ENCODE data around the gene SF3B2.
"Not testable (repeated sequence)": the region's sequence is repeated elsewhere in the genome, so short reads cannot be mapped to it uniquely, and the experiment has no call there.

Gene SF3B2

DNA sequence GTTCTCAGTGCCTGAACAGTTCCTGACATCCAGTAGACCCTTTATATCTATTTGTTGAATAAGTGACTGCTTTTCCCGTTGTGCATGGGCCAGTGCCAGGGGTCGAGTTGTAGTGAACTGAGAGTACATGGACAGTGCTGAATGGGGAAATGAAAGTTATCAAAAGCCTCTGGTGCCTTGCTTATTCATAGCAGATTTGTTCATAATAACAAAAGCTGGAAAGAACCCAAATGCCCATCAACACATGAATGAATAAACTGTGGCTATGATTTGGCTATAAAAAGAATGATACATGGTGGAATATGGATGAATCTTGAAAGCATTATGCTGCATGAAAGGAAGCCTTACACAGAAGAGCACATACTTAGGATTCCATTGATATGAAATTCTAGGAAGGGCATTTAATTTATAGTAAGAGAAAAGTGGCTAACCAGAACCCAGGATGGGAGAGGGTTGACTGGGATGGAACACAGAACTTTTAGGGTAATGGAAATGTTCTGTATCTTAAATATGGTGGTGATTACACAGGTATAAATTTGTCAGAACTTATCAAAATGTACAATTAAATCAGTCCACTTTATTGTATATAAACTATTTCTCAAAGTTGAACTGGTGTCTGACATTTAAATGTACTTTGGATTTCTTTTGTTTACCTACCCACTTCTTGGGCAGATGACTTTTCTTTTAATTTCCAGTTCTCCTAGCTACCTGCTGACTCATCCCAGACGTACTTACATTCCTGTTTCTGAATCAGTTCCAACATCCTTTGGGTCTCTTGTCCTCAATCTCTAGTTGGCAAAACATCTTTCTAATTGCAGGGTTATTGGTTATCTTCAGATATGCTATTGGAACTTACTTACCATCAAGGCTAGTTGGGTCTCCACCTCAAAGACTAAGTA, 60.7 kb downstream of the SF3B2 start:
- DNase-seq = peak; percentile 19

DNA sequence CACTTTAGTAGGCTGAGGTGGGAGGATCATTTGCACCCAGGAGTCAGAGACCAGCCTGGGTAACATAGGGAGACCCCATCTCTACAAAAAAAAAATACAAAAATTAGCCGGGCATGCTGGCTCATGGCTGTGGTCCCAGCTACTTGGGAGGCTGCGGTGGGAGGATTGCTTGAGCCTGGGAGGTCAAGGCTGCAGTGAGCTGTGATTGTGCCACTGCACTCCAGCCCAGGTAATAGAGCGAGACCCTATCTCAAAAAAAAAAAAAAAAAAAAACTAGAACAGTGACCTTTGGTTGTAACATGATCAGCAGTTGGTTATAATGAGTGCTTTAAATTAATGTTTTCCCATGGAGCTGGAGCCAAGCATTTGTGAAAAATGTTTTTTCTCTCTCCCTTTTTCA, 62.8 kb downstream of the SF3B2 start:
- not testable (repeated sequence) for DNase-seq

DNA sequence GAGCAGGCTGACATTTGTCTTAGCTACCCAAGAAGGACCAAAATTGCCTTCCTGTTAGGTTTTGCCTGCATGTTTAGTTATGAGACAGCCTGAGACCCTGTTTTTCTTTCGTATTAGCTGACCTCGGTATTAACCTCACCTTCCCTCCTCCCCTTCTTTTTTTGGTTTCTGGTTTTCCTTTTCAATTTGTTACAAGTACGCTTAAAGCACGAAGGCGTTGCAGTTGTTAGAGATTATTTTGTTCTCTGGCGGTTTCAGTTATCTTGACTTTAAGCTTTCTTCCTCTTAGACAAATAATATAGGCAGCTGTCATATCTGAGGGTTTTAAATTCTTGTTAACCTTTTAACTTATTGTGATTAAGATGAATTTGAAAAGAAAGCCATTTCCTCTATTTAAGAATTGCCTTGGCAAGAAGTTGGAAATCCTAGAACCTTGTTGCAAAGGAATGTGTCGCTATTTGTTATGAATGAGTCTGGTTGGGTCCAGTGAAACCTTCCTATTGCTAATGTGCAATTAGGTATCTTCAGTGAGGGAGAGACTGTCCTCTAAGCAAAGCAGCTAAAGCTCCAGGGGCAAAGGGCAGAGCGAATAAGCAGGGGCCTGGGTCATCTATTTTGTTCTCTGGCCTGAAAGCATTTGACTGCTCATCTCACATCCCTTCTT, 63.6 kb downstream of the SF3B2 start:
- DNase-seq = peak; percentile 70

DNA sequence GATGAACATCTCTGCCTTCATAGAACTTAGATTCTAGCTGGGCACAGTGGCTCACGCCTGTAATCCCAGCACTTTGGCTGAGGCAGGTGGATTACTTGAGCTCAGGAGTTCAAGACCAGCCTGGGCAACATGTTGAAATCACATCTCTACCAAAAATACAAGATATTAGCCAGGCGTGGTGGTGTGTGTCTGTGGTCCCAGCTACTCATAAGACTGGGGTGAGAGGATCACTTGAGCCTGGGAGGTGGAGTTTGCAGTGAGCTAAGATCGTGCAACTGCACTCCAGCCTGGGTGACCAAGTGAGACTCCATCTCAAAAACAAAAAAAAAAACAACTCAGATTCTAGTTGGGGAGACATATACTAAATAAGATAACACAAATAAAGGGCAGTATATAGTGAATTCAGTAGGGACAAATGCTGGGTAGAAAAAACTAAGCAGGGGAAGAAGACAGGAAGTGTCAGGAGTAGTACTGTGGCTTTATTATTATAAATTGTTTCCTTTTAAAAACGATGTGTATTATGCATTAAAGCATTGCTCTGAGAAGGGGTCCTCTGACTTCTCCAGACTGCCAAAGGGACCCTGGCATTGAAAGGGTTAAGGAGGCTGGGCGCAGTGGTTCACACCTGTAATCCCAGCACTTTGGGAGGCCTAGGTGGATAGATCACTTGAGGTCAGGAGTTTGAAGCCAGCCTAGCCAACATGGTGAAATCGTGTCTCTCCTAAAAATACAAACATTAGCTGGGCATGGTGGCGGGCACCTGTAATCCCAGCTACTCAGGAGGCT, 64.6 kb downstream of the SF3B2 start:
- no peak for DNase-seq

DNA sequence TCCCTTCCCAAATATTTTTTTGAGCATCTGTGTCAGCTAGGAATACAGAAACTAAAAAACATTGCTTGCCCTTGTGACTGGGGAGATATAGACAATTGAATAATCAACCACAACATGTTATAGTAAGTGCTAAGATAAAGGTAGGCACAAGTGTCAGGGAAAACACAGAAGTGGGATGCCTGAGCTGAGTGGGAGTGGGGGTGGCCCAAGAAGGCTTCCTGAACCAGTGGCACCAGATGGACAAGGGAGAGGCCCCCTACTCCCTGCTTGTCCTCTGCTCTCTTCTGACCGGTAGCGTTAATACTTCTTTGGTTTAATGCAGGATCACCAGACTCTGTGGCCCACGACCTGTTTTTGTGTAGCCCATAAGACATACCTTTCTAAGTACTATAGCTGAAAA, 66.7 kb downstream of the SF3B2 start:
- no peak for DNase-seq
